K562 (cell line): ENCODE data around the gene EPN3. TPM values are rescaled to one million over a fixed set of nuclear protein-coding genes. Genes with fewer than 3 reads are reported as not detected.

Experiments used
- ATAC-seq: fragments of 200-7000 bp; cut with Tn5 transposase; 3 replicates; pipeline ENCODE4 v1.9.1; 2020; ENCODE audit warnings: moderate library complexity
- BruUV-seq: library from RNA; stranded (reverse); fragments of 400-500 nt; replicated peaks from 2 replicates; lab custom pipeline; 2021; lab: Mats Ljungman, UMichigan
- CTCF ChIA-PET: fragments of 300-600 bp; formaldehyde crosslinking; extraction: SDS; loops from one replicate; lab custom pipeline; 2021; ENCODE audit warnings: low intra/inter-chr PET ratio; lab: Yijun Ruan, JAX
- POLR2A ChIA-PET: fragments of 300-600, 350-650 bp; sonication (Branson Sonifier 250); formaldehyde crosslinking; extraction: SDS; loops from one replicate; lab custom pipeline; 2021; ENCODE audit warnings: antibody characterized with exemption, inconsistent platforms; lab: Yijun Ruan, JAX
- DNase-seq, 4 experiments: peaks; one replicate each; pipeline versions ENCODE4 v3.0.0 to v3.0.0-alpha.2; 2011 to 2018; ENCODE audit warnings: low spot score in 3 of 4, mixed read lengths in 3 of 4; ENCODE audit errors: extremely low read depth in 1 of 4
- FAIRE-seq: peaks from 2 replicates; lab custom pipeline; 2011; peaks lifted over from hg19 to GRCh38; lab: Jason Lieb, UNC
- H2AFZ ChIP-seq: 2 replicates; pipeline ENCODE4 v1.6.0; 2011; ENCODE audit warnings: low read depth, low read length, control low read depth, inconsistent platforms
- H3K27ac ChIP-seq: fragments of 200-600 bp; 3 replicates; pipeline ENCODE4 v1.8.0; 2011; ENCODE audit warnings: low read depth, mild to moderate bottlenecking, control low read depth, inconsistent platforms, low read length, moderate library complexity, mixed read lengths; ENCODE audit errors: extremely low read depth
- H3K27me3 ChIP-seq, 2 experiments: fragments of 300-600 bp in 1 of 2; 2 replicates in 1 of 2; 3 replicates in 1 of 2; pipeline versions ENCODE4 v1.6.0 to v1.8.0; 2011; ENCODE audit warnings: inconsistent platforms in 2 of 2, low read length in 2 of 2, mild to moderate bottlenecking in 1 of 2, mixed read lengths in 1 of 2, moderate library complexity in 1 of 2; ENCODE audit not compliant: control insufficient read depth in 2 of 2, insufficient read depth in 2 of 2
- H3K36me3 ChIP-seq: fragments of 300-600 bp; 3 replicates; pipeline ENCODE4 v1.8.0; 2011; ENCODE audit warnings: mild to moderate bottlenecking, low read length, inconsistent platforms; ENCODE audit not compliant: control insufficient read depth, insufficient read depth
- H3K4me1 ChIP-seq, 2 experiments: fragments of 200-600 bp in 1 of 2; replicated peaks in 1 of 2; 2 replicates in 1 of 2; 3 replicates in 1 of 2; pipeline versions ENCODE4 v1.5.1 to v1.8.0; 2011; ENCODE audit warnings: inconsistent platforms in 2 of 2, low read length in 2 of 2, mild to moderate bottlenecking in 1 of 2, mixed read lengths in 1 of 2, moderate library complexity in 1 of 2; ENCODE audit not compliant: control insufficient read depth in 2 of 2, insufficient read depth in 2 of 2
- H3K4me2 ChIP-seq: 2 replicates; pipeline ENCODE4 v1.6.1; 2011; ENCODE audit warnings: low read length, control low read depth, inconsistent platforms, mixed read lengths; ENCODE audit not compliant: insufficient read depth
- H3K4me3 ChIP-seq: fragments of 200-600 bp; sonication (generic), shearing (Covaris generic); 2 replicates; pipeline ENCODE4 v1.5.1; 2016; ENCODE audit warnings: control low read depth, inconsistent platforms
- H3K79me2 ChIP-seq: fragments of 200-600 bp; 3 replicates; pipeline ENCODE4 v1.8.0; 2011; ENCODE audit warnings: low read length, inconsistent platforms; ENCODE audit not compliant: control insufficient read depth, insufficient read depth
- H3K9ac ChIP-seq, 2 experiments: 2 replicates each; pipeline versions ENCODE4 v1.6.0 to v1.6.1; 2011; ENCODE audit warnings: low read depth in 2 of 2, low read length in 2 of 2, control low read depth in 1 of 2, inconsistent platforms in 1 of 2, mild to moderate bottlenecking in 1 of 2, mixed read lengths in 1 of 2; ENCODE audit not compliant: insufficient read depth in 1 of 2
- H3K9me1 ChIP-seq: one replicate; pipeline ENCODE4 v1.6.0; 2011; ENCODE audit warnings: inconsistent platforms, mild to moderate bottlenecking, low read length, moderate library complexity; ENCODE audit not compliant: control insufficient read depth, insufficient read depth
- H3K9me3 ChIP-seq: replicated peaks from 2 replicates; pipeline ENCODE4 v1.5.1; 2011; ENCODE audit warnings: low read depth, low read length, inconsistent platforms; ENCODE audit not compliant: control insufficient read depth, insufficient read depth
- H4K20me1 ChIP-seq: replicated peaks from 2 replicates; pipeline ENCODE4 v1.6.1; 2011; ENCODE audit warnings: low read length, inconsistent platforms, mixed read lengths; ENCODE audit not compliant: control insufficient read depth, insufficient read depth
- CBFA2T2 ChIP-seq: fragments of 450-650 bp; conservative IDR thresholded peaks from 2 replicates; pipeline ENCODE4 v1.6.1; 2017; ENCODE audit warnings: mild to moderate bottlenecking
- CC2D1A ChIP-seq: fragments of 450-650 bp; IDR thresholded peaks from 2 replicates; pipeline ENCODE4 v1.6.1; 2017; ENCODE audit warnings: mild to moderate bottlenecking
- HOXB6 ChIP-seq: fragments of 250-450 bp; sonication (Bioruptor Pico); IDR thresholded peaks from 2 replicates; pipeline ENCODE4 v1.5.1; 2022; ENCODE audit warnings: mild to moderate bottlenecking, borderline replicate concordance
- HSF4 ChIP-seq: fragments of 250-450 bp; sonication (Bioruptor Pico); IDR thresholded peaks from 2 replicates; pipeline ENCODE4 v2.1.2; 2022; ENCODE audit warnings: mild to moderate bottlenecking, moderate library complexity, borderline replicate concordance
- POU5F1 ChIP-seq: fragments of 150-350 bp; IDR thresholded peaks from 2 replicates; pipeline ENCODE4 v1.6.1; 2014; ENCODE audit warnings: borderline replicate concordance, low read length, low read depth, mild to moderate bottlenecking; ENCODE audit not compliant: partially characterized antibody
- PRDM10 ChIP-seq: fragments of 450-650 bp; IDR thresholded peaks from 2 replicates; pipeline ENCODE4 v1.6.1; 2018; ENCODE audit not compliant: partially characterized antibody
- RAD51 ChIP-seq: fragments of 450-650 bp; IDR thresholded peaks from 2 replicates; pipeline ENCODE4 v1.7.1; 2016; ENCODE audit warnings: low read depth, mild to moderate bottlenecking, borderline replicate concordance
- STAT5B ChIP-seq: fragments of 250-450 bp; sonication (Bioruptor Pico); IDR thresholded peaks from 2 replicates; pipeline ENCODE4 v1.8.0; 2021; ENCODE audit warnings: mild to moderate bottlenecking, inconsistent platforms
- TAL1 ChIP-seq: fragments of 450-650 bp; IDR thresholded peaks from 2 replicates; pipeline ENCODE4 v1.6.1; 2016; ENCODE audit warnings: mild to moderate bottlenecking
- WGBS: fragments of 100-300 bp; shearing (Covaris generic); methylation state at CpG from one replicate; pipeline ENCODE4 v1.1.6; 2016; ENCODE audit warnings: low coverage, mixed read lengths; ENCODE audit not compliant: insufficient coverage; ENCODE audit errors: missing lambda C conversion rate; 5-methylcytosine and 5-hydroxymethylcytosine counted together
- in situ Hi-C: fragments of 300-500 bp; cut with MboI; formaldehyde crosslinking; loops from 4 replicates; pipeline ENCODE4 v1.15.0; 2018; ENCODE audit warnings: inconsistent platforms, mixed read lengths
- intact Hi-C: fragments of 100-400 bp; cut with micrococcal nuclease; formaldehyde crosslinking; loops from 2 replicates; pipeline ENCODE4 v1.14.2; 2022
- polyA plus RNA-seq, 8 experiments: library from polyadenylated mRNA; depleted of rRNA in 4 of 8; stranded (reverse) in 5 of 8; unstranded in 3 of 8; fragments of >200 nt; fragmentation: Nextera tagmentation in 2 of 8; fragmentation: Illumina TruSeq in 1 of 8; extraction: Ambion mirVana in 2 of 8; extraction: Trizol in 1 of 8; gene quantifications; 2 replicates each; pipeline versions ENCODE4 v1.2.1 to v1.2.3, GENCODE V29; 2011 to 2014; ENCODE audit warnings: inconsistent platforms in 1 of 8, missing spikeins in 1 of 8
- total RNA-seq, 7 experiments: library from RNA; depleted of rRNA in 6 of 7; stranded (reverse); fragments of >200 nt in 6 of 7; fragmentation: Illumina TruSeq in 2 of 7; extraction: Trizol in 2 of 7; gene quantifications; 2 replicates each; pipeline versions ENCODE4 v1.2.1 to v1.2.3, GENCODE V29; 2011 to 2021; ENCODE audit warnings: low replicate concordance in 1 of 7
- TF ChIP-seq, protein P1 (sequence below): fragments of 250-450 bp; sonication (Bioruptor Pico); IDR thresholded peaks from 2 replicates; pipeline ENCODE4 v1.9.0; 2021; ENCODE audit warnings: mild to moderate bottlenecking

Gene EPN3
- total and polyA plus RNA-seq, 9 of the 15 experiments (the other 6 are each of a cell fraction or from before 2014, with no cell fraction given): 0.16 TPM; not detected in 8

DNA sequence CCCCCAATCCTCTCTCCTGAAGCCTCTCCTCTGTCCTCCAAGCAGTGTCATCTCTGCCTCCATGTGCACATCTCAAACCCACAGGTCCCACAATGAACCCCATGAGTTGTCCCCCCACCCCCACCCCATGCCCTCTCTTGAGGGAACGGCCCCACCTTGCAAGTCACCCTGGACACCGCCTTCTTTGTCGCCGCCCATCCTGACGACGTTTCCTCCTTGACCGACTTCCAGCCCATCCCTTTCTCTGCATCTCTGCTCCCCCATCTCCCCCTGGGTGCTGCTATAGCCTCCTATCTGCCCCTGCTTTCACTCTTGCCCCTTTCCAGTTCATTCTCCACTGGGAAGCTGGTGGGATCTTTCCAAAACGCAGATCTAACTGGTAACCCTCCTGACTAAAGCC, 12.8 kb downstream of the EPN3 start (continued):
- TF ChIP-seq HOXB6 (CRISPR knock-in tag): no peak
- TF ChIP-seq STAT5B (CRISPR knock-in tag): no peak

DNA sequence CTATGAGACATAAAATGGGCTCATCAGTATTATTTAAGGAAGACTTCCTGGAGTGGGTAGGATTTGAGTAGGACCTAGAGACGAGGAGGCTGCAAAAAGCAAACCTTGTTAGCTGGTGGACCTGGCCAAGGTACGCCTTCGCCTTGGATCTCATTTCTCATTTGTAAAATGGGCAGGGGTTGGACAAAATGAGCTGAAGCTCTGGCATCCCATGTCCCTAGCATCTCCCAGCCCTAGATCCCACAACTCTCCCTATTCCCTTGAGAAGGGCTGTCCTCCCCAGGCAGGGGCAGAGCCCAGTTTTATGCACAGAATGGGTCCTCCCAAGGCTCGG, 14.1 kb downstream of the EPN3 start:
- POLR2A ChIA-PET: no interaction called here
- WGBS: 44% methylated on average over 4 of the region's 4 CpGs
- TF ChIP-seq TAL1 (no peak), HSF4 (0 out of 2 replicates have a peak, but pooled peaks have one; percentile 26), CC2D1A (0 out of 2 replicates have a peak, but pooled peaks have one; percentile 13), CBFA2T2 (no peak), POU5F1 (no peak), RAD51 (0 out of 2 replicates have a peak, but pooled peaks have one; percentile 1), PRDM10 (peak; percentile 14)
- TF ChIP-seq, protein P1, sequence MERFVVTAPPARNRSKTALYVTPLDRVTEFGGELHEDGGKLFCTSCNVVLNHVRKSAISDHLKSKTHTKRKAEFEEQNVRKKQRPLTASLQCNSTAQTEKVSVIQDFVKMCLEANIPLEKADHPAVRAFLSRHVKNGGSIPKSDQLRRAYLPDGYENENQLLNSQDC (CRISPR knock-in tag): no peak

More for the DNA sequence above, 14.1 kb downstream of the EPN3 start:
- no peak for FAIRE-seq
- ATAC-seq: no peak
- no peaks in the 10 kb centered on the region for H3K36me3 ChIP-seq
- intact Hi-C loops: loop anchor here (1.0 to 5.0 kb wide), 4 partner anchors 64 to 396 kb away; no protein-coding TSS in a partner anchor
- H2AFZ ChIP-seq: peak overlapping the region; percentile 46
- no peaks in the 10 kb centered on the region for H3K9me3 ChIP-seq
- H3K79me2 ChIP-seq: no peaks in the 10 kb centered on the region
- no peaks in the 10 kb centered on the region; the same call in 1 of the 2 replicates for H4K20me1 ChIP-seq
- H3K9ac ChIP-seq: no peak overlapping the region
- no peak overlapping the region for H3K27ac ChIP-seq
- CTCF ChIA-PET: interaction anchor here (0.6 to 2.5 kb wide), 5 partner anchors 63 to 148 kb away, joined by 5 to 11 read pairs (median 7); no protein-coding TSS in a partner anchor
- H3K4me2 ChIP-seq: no peak overlapping the region
- H3K27me3 ChIP-seq: 0 out of 5 replicates have a peak, but pooled peaks cover 0 to 2% of the 10 kb centered on the region in 2 experiments
- DNase-seq: no peak
- in situ Hi-C loops: loop anchor here (5.0 to 10.0 kb wide), 4 partner anchors 81 to 408 kb away; no protein-coding TSS in a partner anchor
- BruUV-seq: no TSS peak
- H3K9me1 ChIP-seq: no peaks in the 10 kb centered on the region
- no peak overlapping the region for H3K4me3 ChIP-seq
- H3K4me1 ChIP-seq: peaks cover 15 to 55% of the 10 kb centered on the region in 2 experiments; a peak in 4 of 5 replicates
